Mesendoderm (in vitro differentiated cells): ENCODE results near the gene CAPN12.

Experiments
- DNase-seq: peaks from one replicate; pipeline ENCODE4 v3.0.0; 2013
- H2AK5ac ChIP-seq: 2 replicates; pipeline ENCODE4 v1.6.1; 2013; ENCODE audit warnings: low read length, inconsistent platforms
- H2BK120ac ChIP-seq: 2 replicates; pipeline ENCODE4 v1.6.1; 2013; ENCODE audit warnings: low read depth, mild to moderate bottlenecking, low read length, moderate library complexity, mixed read lengths
- H2BK15ac ChIP-seq: replicated peaks from 2 replicates; pipeline ENCODE4 v1.6.1; 2013; ENCODE audit warnings: low read depth, mild to moderate bottlenecking, moderate library complexity
- H2BK5ac ChIP-seq: 2 replicates; pipeline ENCODE4 v1.6.1; 2013; ENCODE audit warnings: low read length, inconsistent platforms
- H3K18ac ChIP-seq: 2 replicates; pipeline ENCODE4 v1.6.1; 2013; ENCODE audit warnings: mild to moderate bottlenecking, low read length, mixed read lengths
- H3K23ac ChIP-seq: one replicate; pipeline ENCODE4 v1.6.1; 2013; ENCODE audit warnings: low read length
- H3K27ac ChIP-seq: 2 replicates; pipeline ENCODE4 v1.5.1; 2013; ENCODE audit warnings: low read depth, mild to moderate bottlenecking, inconsistent platforms, low read length, moderate library complexity
- H3K27me3 ChIP-seq: 2 replicates; pipeline ENCODE4 v1.6.1; 2013; ENCODE audit warnings: low read length, control low read depth, mild to moderate bottlenecking, inconsistent platforms; ENCODE audit not compliant: insufficient read depth, poor library complexity
- H3K36me3 ChIP-seq: 2 replicates; pipeline ENCODE4 v1.6.1; 2013; ENCODE audit warnings: low read length, inconsistent platforms; ENCODE audit not compliant: control insufficient read depth, insufficient read depth
- H3K4ac ChIP-seq: one replicate; pipeline ENCODE4 v1.6.1; 2013; ENCODE audit warnings: low read depth, mild to moderate bottlenecking, low read length, moderate library complexity
- H3K4me1 ChIP-seq: 2 replicates; pipeline ENCODE4 v1.6.1; 2013; ENCODE audit warnings: low read depth, low read length, inconsistent platforms; ENCODE audit not compliant: control insufficient read depth
- H3K4me2 ChIP-seq: 2 replicates; pipeline ENCODE4 v1.6.1; 2013; ENCODE audit warnings: low read length
- H3K4me3 ChIP-seq: 2 replicates; pipeline ENCODE4 v1.5.1; 2013; ENCODE audit warnings: mild to moderate bottlenecking, low read length
- H3K56ac ChIP-seq: one replicate; pipeline ENCODE4 v1.6.1; 2013; ENCODE audit warnings: low read length
- H3K79me1 ChIP-seq: 2 replicates; pipeline ENCODE4 v1.6.1; 2013; ENCODE audit warnings: low read length, inconsistent platforms
- H3K79me2 ChIP-seq: 2 replicates; pipeline ENCODE4 v1.6.1; 2013; ENCODE audit warnings: mild to moderate bottlenecking, low read length; ENCODE audit not compliant: control insufficient read depth, insufficient read depth
- H3K9ac ChIP-seq: 2 replicates; pipeline ENCODE4 v1.6.1; 2013; ENCODE audit warnings: low read length, inconsistent platforms
- H4K5ac ChIP-seq: one replicate; pipeline ENCODE4 v1.6.1; 2013; ENCODE audit warnings: low read length
- H4K8ac ChIP-seq: one replicate; pipeline ENCODE4 v1.6.1; 2013; ENCODE audit warnings: low read depth, mild to moderate bottlenecking, control low read depth, low read length, moderate library complexity
- WGBS: extraction: QIAGEN DNeasy Blood & Tissue Kit; methylation state at CpG from one replicate; pipeline ENCODE4 v1.1.7; 2013; ENCODE audit warnings: low lambda C conversion rate, missing lambda C conversion rate; ENCODE audit not compliant: insufficient coverage; ENCODE audit errors: extremely low coverage; 5-methylcytosine and 5-hydroxymethylcytosine counted together

CAPN12 gene

DNA sequence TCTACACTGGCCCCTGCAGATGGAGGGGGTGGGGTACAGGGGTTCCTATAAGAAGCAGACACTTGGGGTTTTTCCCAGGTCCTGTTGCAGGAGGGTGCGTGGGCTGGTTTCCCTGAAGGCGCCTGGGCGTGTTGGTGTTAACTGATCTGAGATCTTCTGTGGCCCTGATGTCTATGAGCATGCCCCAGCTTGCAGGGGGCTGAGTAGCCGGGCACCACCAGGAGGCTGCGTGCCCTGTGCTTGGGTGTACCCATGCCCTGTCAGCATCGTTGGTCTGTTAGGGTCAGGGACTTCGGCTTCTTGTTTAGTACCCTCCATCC, 45.3 kb downstream of the CAPN12 start:
- no peak overlapping the region for H3K23ac ChIP-seq
- H3K27ac ChIP-seq: no peak overlapping the region
- no CpG with 5 or more reads among the region's 7 CpGs for WGBS

DNA sequence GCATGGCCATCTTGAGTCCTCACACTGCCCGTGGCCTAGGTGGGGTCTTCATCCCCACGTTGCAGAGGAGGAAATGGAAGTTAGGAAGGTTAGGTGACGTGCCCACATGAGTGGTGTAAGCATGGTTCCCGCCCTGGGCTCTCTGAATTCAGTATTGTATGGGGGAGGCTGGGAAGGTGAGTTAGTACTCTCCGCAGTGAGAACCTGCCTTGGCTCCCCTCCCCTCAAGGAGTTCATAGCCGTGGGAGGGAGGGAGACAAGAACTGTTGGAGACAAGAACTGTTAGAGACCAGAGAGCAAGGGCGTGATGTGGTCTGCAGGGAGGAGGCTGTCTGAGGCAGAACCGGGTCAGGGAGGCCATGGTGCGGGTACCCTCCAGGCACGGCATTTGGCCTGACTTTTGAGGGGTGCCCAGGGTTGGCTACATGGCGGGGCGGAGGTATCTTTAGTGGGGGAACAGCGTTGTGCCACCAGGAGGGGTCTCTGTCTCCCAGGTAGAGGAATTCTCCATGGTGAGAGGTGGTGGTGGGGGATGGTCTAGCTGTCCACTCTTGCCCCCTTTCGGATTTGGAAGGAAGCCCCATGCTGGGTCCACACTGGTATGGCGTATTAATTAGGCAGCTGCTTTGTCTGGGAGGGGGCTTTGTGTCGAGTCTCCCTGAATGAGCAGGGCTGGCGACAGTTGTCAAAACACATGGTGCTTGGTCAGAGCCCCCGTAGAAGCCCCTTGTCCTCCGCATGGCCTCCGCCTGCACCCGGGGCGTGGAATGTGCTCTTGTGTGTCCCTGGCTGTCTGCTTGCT, 45.8 kb downstream of the CAPN12 start:
- H3K79me2 ChIP-seq: peaks cover 59% of the 10 kb centered on the region
- no CpG with 5 or more reads among the region's 22 CpGs for WGBS
- no peak overlapping the region for H3K4me2 ChIP-seq
- H3K27me3 ChIP-seq: no peaks in the 10 kb centered on the region
- no peak overlapping the region for H2BK5ac ChIP-seq
- no peak overlapping the region for H4K8ac ChIP-seq
- H3K4ac ChIP-seq: no peak overlapping the region
- no peak overlapping the region for H3K23ac ChIP-seq
- H2BK120ac ChIP-seq: no peak overlapping the region
- peaks cover 30% of the 10 kb centered on the region for H3K79me1 ChIP-seq
- H3K4me1 ChIP-seq: peaks cover 3% of the 10 kb centered on the region
- H4K5ac ChIP-seq: no peak overlapping the region
- H2AK5ac ChIP-seq: no peak overlapping the region
- H3K27ac ChIP-seq: no peak overlapping the region
- H3K9ac ChIP-seq: no peak overlapping the region
- no peak overlapping the region for H3K4me3 ChIP-seq
- peaks cover 4% of the 10 kb centered on the region for H3K36me3 ChIP-seq
- no peak overlapping the region for H2BK15ac ChIP-seq
- no peak overlapping the region for H3K18ac ChIP-seq
- no peak for DNase-seq
- H3K56ac ChIP-seq: peak overlapping the region; percentile 65

More for the DNA sequence above, 45.3 kb downstream of the CAPN12 start:
- Histone ChIP-seq H3K18ac (no peak overlapping the region), H3K4ac (no peak overlapping the region), H3K27me3 (no peaks in the 10 kb centered on the region), H3K4me2 (no peak overlapping the region), H3K36me3 (peaks cover 4% of the 10 kb centered on the region), H2BK5ac (no peak overlapping the region), H3K56ac (no peak overlapping the region), H4K8ac (no peak overlapping the region), H3K4me1 (peaks cover 3% of the 10 kb centered on the region), H2BK120ac (no peak overlapping the region), H3K79me2 (peaks cover 54% of the 10 kb centered on the region), H3K4me3 (no peak overlapping the region), H2AK5ac (no peak overlapping the region), H2BK15ac (no peak overlapping the region), H3K9ac (no peak overlapping the region), H3K79me1 (peaks cover 33% of the 10 kb centered on the region), H4K5ac (no peak overlapping the region)
- no peak for DNase-seq

DNA sequence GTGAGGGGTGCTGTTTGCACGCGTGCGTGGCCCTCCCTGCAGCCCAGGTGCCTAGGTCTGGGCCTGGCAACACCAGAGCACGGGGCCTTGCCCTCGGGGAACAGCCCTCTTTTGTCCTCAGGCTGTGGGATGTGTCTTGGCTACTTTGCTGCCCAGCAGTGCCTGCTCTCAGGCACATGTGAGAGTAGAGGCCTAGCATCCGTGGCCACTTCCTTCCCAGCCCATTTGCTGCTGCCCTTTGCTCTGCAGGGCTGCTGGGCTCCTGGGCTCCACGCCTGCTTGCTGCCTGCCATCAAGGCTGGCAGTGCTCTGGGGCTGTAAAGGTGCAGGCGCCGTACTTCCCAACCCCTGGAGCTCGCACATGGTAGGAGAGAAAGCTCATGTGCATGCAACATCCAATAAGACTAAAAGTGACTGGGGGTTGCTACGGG, 46.6 kb downstream of the CAPN12 start:
- Histone ChIP-seq H2BK120ac (no peak overlapping the region), H3K56ac (peak overlapping the region; percentile 65), H3K27me3 (no peaks in the 10 kb centered on the region), H4K5ac (no peak overlapping the region), H3K79me2 (peaks cover 64% of the 10 kb centered on the region), H3K18ac (no peak overlapping the region), H3K23ac (no peak overlapping the region), H2AK5ac (no peak overlapping the region), H3K4me1 (peaks cover 5% of the 10 kb centered on the region), H3K79me1 (peaks cover 30% of the 10 kb centered on the region), H4K8ac (no peak overlapping the region), H3K27ac (no peak overlapping the region), H3K4me3 (no peak overlapping the region), H2BK15ac (no peak overlapping the region), H2BK5ac (no peak overlapping the region), H3K4me2 (no peak overlapping the region), H3K36me3 (peaks cover 4% of the 10 kb centered on the region), H3K9ac (peak overlapping the region; percentile 4), H3K4ac (no peak overlapping the region)
- no CpG with 5 or more reads among the region's 11 CpGs for WGBS
- no peak for DNase-seq

DNA sequence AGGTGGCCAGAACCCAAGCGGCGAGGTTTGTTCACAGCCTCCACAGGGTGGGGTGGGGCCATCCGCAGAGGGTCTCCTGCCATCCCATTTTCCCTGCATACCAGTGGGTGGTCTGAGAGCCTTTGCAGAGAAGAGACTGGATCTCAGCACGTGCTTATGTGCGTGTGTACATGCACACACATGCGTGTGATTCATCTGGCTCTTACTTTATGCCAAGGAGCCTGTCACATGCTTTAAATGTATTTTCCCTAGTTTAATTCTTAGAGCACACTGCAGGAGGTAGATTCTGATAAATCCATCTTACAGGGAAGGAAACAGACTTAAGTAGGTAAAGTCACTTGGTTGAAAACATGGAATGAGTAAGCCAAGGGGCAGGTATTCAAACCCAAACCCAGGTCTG, 47.1 kb downstream of the CAPN12 start:
- Histone ChIP-seq H2BK15ac (no peak overlapping the region), H3K4me1 (peaks cover 7% of the 10 kb centered on the region), H2BK120ac (no peak overlapping the region), H3K18ac (no peak overlapping the region), H3K4me2 (no peak overlapping the region), H3K36me3 (peaks cover 4% of the 10 kb centered on the region), H3K27ac (no peak overlapping the region), H3K56ac (no peak overlapping the region), H4K8ac (no peak overlapping the region), H3K9ac (no peak overlapping the region), H4K5ac (no peak overlapping the region), H2BK5ac (no peak overlapping the region), H2AK5ac (no peak overlapping the region), H3K79me1 (peaks cover 30% of the 10 kb centered on the region), H3K4ac (no peak overlapping the region), H3K27me3 (no peaks in the 10 kb centered on the region), H3K4me3 (no peak overlapping the region), H3K23ac (no peak overlapping the region), H3K79me2 (peaks cover 69% of the 10 kb centered on the region)
- no peak for DNase-seq
- no CpG with 5 or more reads among the region's 6 CpGs for WGBS

DNA sequence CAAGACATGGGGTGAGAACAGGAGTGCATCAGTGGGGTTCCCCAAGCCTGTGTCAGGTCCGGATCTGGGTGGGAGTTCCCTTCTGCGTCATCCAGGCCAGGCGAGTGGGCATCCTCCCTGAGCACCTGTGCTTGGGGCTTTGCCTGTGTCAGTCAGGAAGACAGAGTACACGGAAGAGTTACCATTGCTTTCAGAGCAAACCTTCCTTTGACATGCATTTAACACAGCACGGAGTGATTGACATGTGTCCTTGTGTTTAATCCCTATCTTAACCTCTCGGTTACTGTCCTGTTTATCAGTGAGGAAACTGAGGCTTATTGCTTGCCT, 47.6 kb downstream of the CAPN12 start:
- H3K23ac ChIP-seq: no peak overlapping the region
- peaks cover 74% of the 10 kb centered on the region for H3K79me2 ChIP-seq
- H3K4me3 ChIP-seq: no peak overlapping the region
- H3K9ac ChIP-seq: no peak overlapping the region
- no peak overlapping the region for H4K8ac ChIP-seq
- H3K4me1 ChIP-seq: peaks cover 7% of the 10 kb centered on the region
- H3K36me3 ChIP-seq: peaks cover 4% of the 10 kb centered on the region
- no CpG with 5 or more reads among the region's 6 CpGs for WGBS
- no peak overlapping the region for H2AK5ac ChIP-seq
- H3K4me2 ChIP-seq: no peak overlapping the region
- no peak overlapping the region for H4K5ac ChIP-seq
- H3K79me1 ChIP-seq: peaks cover 32% of the 10 kb centered on the region
- no peaks in the 10 kb centered on the region for H3K27me3 ChIP-seq
- no peak for DNase-seq
- no peak overlapping the region for H3K4ac ChIP-seq
- no peak overlapping the region for H2BK120ac ChIP-seq
- no peak overlapping the region for H2BK5ac ChIP-seq
- no peak overlapping the region for H3K18ac ChIP-seq
- no peak overlapping the region for H3K27ac ChIP-seq
- no peak overlapping the region for H2BK15ac ChIP-seq
- no peak overlapping the region for H3K56ac ChIP-seq
